Astrocyte (in vitro differentiated cells and primary cell): Measurements from ENCODE around the gene ASGR1.

Experiments
- EZH2 ChIP-seq: IDR thresholded peaks from 2 replicates; pipeline ENCODE4 v1.6.1; 2012; ENCODE audit warnings: mild to moderate bottlenecking, low read length, inconsistent platforms; ENCODE audit not compliant: insufficient read depth
- TF ChIP-seq, protein P1 (sequence below): IDR thresholded peaks from 2 replicates; pipeline ENCODE4 v1.5.1; 2011; ENCODE audit warnings: low read depth, mild to moderate bottlenecking, inconsistent platforms, low read length, moderate library complexity; ENCODE audit not compliant: insufficient read depth

DNA sequence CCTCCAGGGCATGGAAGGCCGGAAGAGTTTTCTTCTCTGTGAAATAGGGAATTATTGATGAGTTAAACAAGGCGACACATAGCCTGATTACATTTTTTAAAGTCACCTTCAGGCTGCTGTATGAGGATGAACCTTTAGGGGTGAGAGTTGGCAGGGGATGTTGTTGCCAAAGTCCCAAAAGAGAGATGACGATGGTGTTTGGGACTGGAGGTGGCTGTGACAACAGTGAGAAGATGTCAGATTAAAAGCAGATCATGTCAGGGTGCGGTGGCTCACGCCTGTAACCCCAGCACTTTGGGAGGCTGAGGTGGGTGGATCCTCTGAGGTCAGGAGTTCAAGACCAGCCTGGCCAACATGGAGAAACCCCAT is 47.8 kb downstream of the ASGR1 start:
- TF ChIP-seq, protein P1, sequence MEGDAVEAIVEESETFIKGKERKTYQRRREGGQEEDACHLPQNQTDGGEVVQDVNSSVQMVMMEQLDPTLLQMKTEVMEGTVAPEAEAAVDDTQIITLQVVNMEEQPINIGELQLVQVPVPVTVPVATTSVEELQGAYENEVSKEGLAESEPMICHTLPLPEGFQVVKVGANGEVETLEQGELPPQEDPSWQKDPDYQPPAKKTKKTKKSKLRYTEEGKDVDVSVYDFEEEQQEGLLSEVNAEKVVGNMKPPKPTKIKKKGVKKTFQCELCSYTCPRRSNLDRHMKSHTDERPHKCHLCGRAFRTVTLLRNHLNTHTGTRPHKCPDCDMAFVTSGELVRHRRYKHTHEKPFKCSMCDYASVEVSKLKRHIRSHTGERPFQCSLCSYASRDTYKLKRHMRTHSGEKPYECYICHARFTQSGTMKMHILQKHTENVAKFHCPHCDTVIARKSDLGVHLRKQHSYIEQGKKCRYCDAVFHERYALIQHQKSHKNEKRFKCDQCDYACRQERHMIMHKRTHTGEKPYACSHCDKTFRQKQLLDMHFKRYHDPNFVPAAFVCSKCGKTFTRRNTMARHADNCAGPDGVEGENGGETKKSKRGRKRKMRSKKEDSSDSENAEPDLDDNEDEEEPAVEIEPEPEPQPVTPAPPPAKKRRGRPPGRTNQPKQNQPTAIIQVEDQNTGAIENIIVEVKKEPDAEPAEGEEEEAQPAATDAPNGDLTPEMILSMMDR: no peak
- TF ChIP-seq EZH2: no peak
